Peyer's patch (tissue), 4 donors: ENCODE results near the gene CNOT6L. TPM values are rescaled to one million over a fixed set of nuclear protein-coding genes. Genes with fewer than 3 reads are reported as not detected.

Source experiments
- DNase-seq, 3 donors: peaks; one replicate each; pipeline ENCODE4 v3.0.0-alpha.2; 2017 to 2019
- H3K27ac ChIP-seq, 4 donors: fragments of 200-600 bp; sonication (generic); one replicate each; pipeline ENCODE4 v1.5.1; 2016 to 2019
- H3K27me3 ChIP-seq, 2 donors: fragments of 200-600 bp; sonication (generic); one replicate each; pipeline ENCODE4 v1.5.1; 2019
- H3K36me3 ChIP-seq, 3 donors: fragments of 200-600 bp; sonication (generic); one replicate each; pipeline ENCODE4 v1.5.1; 2016 to 2019
- H3K4me1 ChIP-seq, 4 donors: fragments of 200-600 bp; sonication (generic); one replicate each; pipeline ENCODE4 v1.5.1; 2016 to 2019
- H3K4me3 ChIP-seq, 4 donors: fragments of 200-600 bp; sonication (generic); 1 replicate in 3 of 4; 2 replicates in 1 of 4; pipeline ENCODE4 v1.5.1; 2016 to 2019; ENCODE audit warnings: mild to moderate bottlenecking in 1 of 4
- H3K9me3 ChIP-seq, 4 donors: fragments of 200-600 bp; sonication (generic); one replicate each; pipeline ENCODE4 v1.5.1; 2016 to 2019; ENCODE audit warnings: mild to moderate bottlenecking in 1 of 4
- POLR2A ChIP-seq, 2 donors: fragments of 450-650 bp; IDR thresholded peaks; one replicate each; pipeline ENCODE4 v1.5.1; 2017; ENCODE audit warnings: antibody characterized with exemption in 2 of 2, mild to moderate bottlenecking in 2 of 2, moderate library complexity in 2 of 2
- total RNA-seq, 4 donors: library from RNA; depleted of rRNA; stranded (reverse); fragments of >200 nt; gene quantifications; one replicate each; pipeline ENCODE4 v1.1.0, GENCODE V29; 2016
- TF ChIP-seq, protein P1 (sequence below), 6 experiments: fragments of 450-650 bp in 4 of 6; fragments of 200-600 bp in 2 of 6; sonication (generic) in 1 of 6; IDR thresholded peaks; one replicate each; pipeline ENCODE4 v1.5.1; 2017 to 2019; ENCODE audit warnings: antibody characterized with exemption in 6 of 6, mild to moderate bottlenecking in 3 of 6, moderate library complexity in 1 of 6

The CNOT6L gene
- total RNA-seq, 4 donors from 2014 or later, result 20.4 to 43.3 (median 33.6) TPM

- H3K27ac ChIP-seq, result no peak overlapping the region
- peaks cover 0 to 14% (median 0%) of the 10 kb centered on the region in 3 donors for H3K36me3 ChIP-seq
- no peaks in the 10 kb centered on the region for H3K4me1 ChIP-seq
- no peaks in the 10 kb centered on the region for H3K27me3 ChIP-seq
- TF ChIP-seq, protein P1, sequence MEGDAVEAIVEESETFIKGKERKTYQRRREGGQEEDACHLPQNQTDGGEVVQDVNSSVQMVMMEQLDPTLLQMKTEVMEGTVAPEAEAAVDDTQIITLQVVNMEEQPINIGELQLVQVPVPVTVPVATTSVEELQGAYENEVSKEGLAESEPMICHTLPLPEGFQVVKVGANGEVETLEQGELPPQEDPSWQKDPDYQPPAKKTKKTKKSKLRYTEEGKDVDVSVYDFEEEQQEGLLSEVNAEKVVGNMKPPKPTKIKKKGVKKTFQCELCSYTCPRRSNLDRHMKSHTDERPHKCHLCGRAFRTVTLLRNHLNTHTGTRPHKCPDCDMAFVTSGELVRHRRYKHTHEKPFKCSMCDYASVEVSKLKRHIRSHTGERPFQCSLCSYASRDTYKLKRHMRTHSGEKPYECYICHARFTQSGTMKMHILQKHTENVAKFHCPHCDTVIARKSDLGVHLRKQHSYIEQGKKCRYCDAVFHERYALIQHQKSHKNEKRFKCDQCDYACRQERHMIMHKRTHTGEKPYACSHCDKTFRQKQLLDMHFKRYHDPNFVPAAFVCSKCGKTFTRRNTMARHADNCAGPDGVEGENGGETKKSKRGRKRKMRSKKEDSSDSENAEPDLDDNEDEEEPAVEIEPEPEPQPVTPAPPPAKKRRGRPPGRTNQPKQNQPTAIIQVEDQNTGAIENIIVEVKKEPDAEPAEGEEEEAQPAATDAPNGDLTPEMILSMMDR (IDR thresholded peaks at IDR 0.05), result no peak
- TF ChIP-seq POLR2A (IDR thresholded peaks at IDR 0.05), result no peak
- H3K4me3 ChIP-seq, result no peak overlapping the region
- H3K9me3 ChIP-seq, result no peaks in the 10 kb centered on the region
- no peak for DNase-seq
Measured at GRCh38 chr4:77745792-77746191, 73.4 kb downstream of the CNOT6L start.

DNA sequence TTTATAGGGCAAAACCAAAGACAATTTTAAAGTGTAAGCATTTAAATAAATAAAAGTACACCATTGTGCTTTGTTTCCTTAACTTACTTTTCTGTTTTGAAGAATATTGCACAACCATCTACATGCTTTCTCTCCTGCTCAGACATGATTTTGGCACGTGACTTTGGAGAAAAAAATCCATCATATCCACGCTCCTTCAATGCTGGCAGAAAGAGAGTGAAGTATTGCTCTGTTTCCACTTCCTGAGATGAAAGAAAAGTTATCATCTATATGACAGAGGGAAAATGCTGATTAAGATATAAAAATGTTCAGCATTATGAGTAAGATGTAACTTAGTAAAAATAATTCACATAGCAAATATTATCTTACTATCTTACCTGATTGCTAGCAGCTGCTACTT lies 77.1 kb downstream of the CNOT6L start:
- H3K27me3 ChIP-seq, result no peaks in the 10 kb centered on the region
- TF ChIP-seq, protein P1 (IDR thresholded peaks at IDR 0.05), result no peak
- no peak for TF ChIP-seq POLR2A (IDR thresholded peaks at IDR 0.05)
- H3K4me3 ChIP-seq, result no peak overlapping the region
- H3K36me3 ChIP-seq, result peaks cover 0 to 22% (median 0%) of the 10 kb centered on the region in 3 donors
- H3K27ac ChIP-seq, result no peak overlapping the region
- H3K4me1 ChIP-seq, result no peaks in the 10 kb centered on the region
- H3K9me3 ChIP-seq, result no peaks in the 10 kb centered on the region
- no peak for DNase-seq

DNA sequence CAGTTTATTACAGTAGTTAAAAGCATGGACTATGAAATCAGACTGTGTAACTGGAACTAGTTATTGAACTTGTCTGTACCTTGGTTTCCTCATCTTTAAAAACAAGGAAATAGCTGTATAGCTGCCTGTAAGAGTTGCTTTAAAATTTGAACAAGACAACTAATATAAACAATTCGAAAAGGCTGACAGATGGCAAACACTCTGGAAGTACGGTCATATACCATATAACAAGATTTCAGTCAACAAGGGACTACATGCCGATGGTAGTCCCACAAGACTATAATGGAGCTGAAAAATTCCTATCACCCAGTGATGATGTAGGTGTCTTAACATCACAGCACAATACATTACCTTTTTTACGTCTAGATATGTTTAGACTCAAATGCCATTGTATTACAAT lies 78.7 kb downstream of the CNOT6L start:
- no peak for DNase-seq
- no peaks in the 10 kb centered on the region for H3K27me3 ChIP-seq
- H3K4me3 ChIP-seq, result no peak overlapping the region
- H3K9me3 ChIP-seq, result no peaks in the 10 kb centered on the region
- peaks cover 0 to 20% (median 0%) of the 10 kb centered on the region in 3 donors for H3K36me3 ChIP-seq
- no peak overlapping the region for H3K27ac ChIP-seq
- H3K4me1 ChIP-seq, result no peaks in the 10 kb centered on the region
- TF ChIP-seq POLR2A (IDR thresholded peaks at IDR 0.05), result no peak
- TF ChIP-seq, protein P1 (IDR thresholded peaks at IDR 0.05), result no peak

DNA sequence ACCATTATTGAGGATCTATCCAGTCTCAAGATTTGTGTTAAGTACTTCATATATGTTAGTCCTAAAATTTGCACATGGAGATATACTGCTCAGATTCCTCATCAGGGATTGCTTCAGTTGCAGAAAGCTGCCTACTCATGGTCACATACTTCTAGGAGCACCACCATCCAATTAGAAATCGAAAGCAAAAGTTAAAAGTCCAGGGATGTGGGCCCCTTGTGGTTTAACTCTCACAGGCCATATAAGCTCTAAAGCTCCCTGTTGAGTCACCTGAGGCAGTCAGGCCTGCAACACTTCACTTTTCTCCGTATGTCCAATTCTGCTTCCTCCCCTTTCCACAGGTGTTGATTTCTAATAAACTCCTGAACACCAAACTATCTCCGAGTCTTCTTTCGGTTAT lies 84.2 kb downstream of the CNOT6L start:
- DNase-seq, result no peak
- Histone ChIP-seq H3K9me3 (no peaks in the 10 kb centered on the region), H3K27ac (no peak overlapping the region), H3K36me3 (peaks cover 0 to 21% (median 0%) of the 10 kb centered on the region in 3 donors), H3K27me3 (no peaks in the 10 kb centered on the region), H3K4me3 (no peak overlapping the region), H3K4me1 (no peaks in the 10 kb centered on the region)
- TF ChIP-seq POLR2A (IDR thresholded peaks at IDR 0.05), result no peak
- TF ChIP-seq, protein P1 (IDR thresholded peaks at IDR 0.05), result peak in 1 of 6 experiments; percentile 18

GRCh38 chr4:77731656-77732055 lies 87.5 kb downstream of the CNOT6L start:
- H3K9me3 ChIP-seq, result no peaks in the 10 kb centered on the region
- TF ChIP-seq, protein P1 (IDR thresholded peaks at IDR 0.05), result no peak
- TF ChIP-seq POLR2A (IDR thresholded peaks at IDR 0.05), result no peak
- H3K4me3 ChIP-seq, result no peak overlapping the region
- H3K36me3 ChIP-seq, result peaks cover 0 to 40% (median 0%) of the 10 kb centered on the region in 3 donors
- H3K27me3 ChIP-seq, result no peaks in the 10 kb centered on the region
- H3K27ac ChIP-seq, result no peak overlapping the region
- H3K4me1 ChIP-seq, result no peaks in the 10 kb centered on the region
- DNase-seq, result no peak

DNA sequence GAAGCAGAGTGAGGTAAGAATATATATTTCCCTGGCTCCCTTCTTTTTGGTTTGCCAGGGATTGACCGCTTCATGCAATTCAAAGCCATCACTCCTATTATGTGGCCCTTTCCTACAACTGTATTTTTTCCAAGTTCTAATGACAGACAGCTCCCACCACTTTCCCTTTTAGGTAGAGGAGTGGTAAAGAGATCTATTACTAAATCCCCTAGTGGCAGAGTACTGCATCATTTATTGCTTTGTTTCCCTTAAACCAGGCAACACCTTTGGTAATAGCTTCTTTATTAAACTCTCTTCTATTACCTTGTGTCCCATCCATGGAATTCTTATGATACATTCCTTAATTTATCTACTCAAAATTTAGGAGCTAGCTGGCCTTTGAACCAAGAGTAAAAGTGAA lies 90.7 kb downstream of the CNOT6L start:
- no peak overlapping the region for H3K4me3 ChIP-seq
- H3K36me3 ChIP-seq, result peaks cover 0 to 69% (median 0%) of the 10 kb centered on the region in 3 donors
- no peaks in the 10 kb centered on the region for H3K27me3 ChIP-seq
- no peak overlapping the region for H3K27ac ChIP-seq
- no peak for DNase-seq
- no peaks in the 10 kb centered on the region for H3K4me1 ChIP-seq
- H3K9me3 ChIP-seq, result no peaks in the 10 kb centered on the region
- TF ChIP-seq POLR2A (IDR thresholded peaks at IDR 0.05), result no peak
- TF ChIP-seq, protein P1 (IDR thresholded peaks at IDR 0.05), result peak in 1 of 6 experiments; percentile 11
